Measurements from ENCODE around the gene MMP17.
"Not testable (repeated sequence)": the region's sequence is repeated elsewhere in the genome, so short reads cannot be mapped to it uniquely, and the experiment has no call there.

MMP17 gene

DNA sequence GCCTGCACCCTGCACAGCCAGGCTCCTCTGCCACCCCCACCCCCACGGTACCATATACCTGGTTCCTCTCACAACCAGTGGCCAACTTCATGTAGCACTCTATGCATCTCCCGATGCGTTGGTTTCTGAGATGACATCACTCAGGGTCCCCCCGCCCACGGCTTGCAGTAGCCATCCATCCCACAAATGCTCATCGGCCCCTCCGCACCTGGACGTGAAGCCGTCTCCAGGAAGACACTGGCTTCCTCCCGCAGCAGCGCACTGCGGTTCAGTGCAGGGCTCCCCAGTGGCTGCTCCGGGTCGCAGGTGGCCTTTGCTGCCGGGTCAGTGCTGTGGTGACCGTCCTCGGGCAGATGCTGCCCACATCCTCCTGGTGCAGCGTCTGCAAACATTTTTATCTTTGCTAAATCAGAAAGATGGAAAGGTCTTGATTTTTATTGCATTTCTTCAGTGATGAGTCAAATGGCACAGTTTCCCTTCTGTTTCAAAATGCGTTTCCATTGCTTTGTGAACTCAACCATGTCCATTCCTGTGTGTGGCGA lies 27.5 kb upstream of the MMP17 start:
- no peak for DNase-seq

DNA sequence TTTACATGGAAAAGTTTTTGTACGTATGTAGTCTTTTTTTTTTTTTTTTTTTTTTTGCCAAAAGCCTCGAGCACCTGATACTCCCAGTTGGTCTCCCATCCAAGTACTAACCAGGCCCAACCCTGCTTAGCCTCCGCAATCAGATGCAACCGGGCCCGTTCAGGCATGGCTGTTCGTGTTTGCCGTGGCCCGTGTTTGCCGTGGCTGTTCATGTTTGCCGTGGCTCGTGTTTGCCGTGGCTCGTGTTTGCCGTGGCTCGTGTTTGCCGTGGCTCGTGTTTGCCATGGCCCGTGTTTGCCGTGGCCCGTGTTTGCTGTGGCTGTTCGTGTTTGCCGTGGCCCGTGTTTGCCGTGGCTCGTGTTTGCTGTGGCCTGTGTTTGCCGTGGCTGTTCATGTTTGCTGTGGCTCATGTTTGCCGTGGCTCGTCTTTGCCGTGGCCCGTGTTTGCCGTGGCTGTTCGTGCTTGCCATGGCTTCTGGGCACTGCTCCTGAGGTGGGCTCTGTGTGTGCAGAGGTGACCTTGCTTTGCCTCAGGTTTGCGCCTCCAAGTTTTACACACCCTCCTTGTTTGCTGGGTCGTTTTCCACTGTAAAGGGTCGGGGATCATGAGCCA lies 26.8 kb upstream of the MMP17 start:
- no peak for DNase-seq

DNA sequence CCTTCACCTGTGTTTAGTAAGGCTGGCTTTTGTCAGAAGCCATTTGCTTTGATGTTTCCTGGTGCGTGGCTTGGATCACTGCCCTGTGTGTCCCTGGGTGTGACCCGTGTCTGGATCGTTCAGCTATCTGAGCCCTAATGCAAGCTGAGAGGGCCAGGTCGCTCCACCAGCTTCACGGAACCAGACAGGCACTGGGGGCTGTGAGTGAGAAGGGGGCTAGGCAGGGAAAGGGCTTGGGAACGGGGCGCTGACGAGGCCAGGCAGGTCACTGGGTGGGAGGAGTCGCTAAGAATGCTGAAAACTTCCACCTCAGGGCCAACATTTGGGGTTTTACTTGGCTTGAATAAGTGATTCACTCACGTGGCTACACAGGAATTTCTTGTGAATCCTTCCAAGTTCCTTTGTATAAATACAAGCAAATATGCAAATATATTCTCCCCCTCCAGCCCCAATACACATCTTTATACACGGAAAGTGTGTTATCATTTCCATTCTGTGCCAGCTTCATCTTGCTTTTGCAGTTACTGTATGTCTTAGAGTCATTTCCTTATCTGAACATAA lies 24.2 kb upstream of the MMP17 start:
- DNase-seq = no peak

DNA sequence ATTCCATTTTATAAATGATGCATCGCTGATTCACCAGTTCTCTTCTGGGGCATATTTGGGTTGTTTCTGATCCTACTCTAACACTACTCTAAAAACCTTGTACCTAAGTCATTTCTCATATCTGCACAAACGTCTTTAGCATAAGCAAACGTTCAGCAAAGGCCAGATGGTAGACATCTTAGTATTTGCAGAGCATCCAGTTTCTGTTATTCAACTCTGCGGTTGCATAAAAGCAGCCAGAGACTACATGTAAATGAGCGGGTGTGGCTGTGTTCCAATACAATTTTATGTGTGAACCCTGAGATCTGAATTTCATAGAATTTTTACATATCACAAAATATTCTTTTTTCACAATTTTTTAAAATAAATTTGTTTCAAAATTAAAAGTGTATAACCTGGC lies 22.8 kb upstream of the MMP17 start:
- no peak for DNase-seq

DNA sequence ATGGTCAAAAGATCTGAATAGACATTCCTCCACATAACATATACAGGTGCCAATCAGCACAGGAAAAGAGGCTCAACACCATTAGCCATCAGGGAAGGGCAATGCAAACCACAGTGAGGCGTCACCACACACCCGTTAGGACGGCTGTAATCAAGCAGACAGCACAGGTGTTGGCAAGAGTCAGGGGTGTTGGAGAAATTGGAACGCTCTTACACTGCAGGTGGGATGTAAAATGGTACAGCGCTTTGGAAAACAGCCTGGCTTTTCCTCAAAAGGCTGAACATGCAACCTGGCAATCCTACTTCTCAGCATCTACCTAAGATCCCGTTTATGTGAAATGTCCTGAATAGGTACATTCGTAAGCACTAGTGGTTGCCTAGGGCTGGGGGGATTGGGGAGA lies 21.5 kb upstream of the MMP17 start:
- DNase-seq = no peak

DNA sequence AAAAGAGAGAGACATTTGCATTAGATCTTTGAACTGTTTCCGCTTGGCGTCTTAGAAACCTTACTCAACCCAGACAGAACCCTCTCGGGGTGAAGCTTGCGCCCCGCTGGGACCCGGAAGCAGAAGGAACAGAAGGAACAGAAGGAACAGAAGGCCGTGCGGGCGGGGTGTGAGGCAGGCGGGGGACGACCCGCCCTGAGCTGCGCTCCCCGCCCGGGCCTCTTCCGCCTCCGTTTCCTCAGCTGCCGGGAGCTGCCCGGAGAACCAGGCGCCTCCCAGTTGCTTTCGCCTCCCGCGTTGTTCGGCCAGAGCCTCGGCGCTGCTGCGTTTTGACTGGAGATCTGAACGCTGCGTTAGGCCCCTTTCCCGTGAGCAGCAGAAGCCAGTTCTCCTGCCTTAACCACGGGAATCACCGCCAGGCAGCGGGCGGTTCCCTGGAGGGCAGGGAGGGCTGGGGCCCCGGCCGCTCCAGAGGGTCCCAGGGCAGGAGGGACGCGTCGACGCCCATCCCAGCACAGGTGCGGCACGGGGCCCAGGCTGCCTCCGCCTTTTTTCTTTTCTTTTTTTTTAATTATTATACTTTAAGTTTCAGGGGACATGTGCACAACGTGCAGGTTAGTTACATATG lies 19.3 kb upstream of the MMP17 start:
- no peak for DNase-seq

DNA sequence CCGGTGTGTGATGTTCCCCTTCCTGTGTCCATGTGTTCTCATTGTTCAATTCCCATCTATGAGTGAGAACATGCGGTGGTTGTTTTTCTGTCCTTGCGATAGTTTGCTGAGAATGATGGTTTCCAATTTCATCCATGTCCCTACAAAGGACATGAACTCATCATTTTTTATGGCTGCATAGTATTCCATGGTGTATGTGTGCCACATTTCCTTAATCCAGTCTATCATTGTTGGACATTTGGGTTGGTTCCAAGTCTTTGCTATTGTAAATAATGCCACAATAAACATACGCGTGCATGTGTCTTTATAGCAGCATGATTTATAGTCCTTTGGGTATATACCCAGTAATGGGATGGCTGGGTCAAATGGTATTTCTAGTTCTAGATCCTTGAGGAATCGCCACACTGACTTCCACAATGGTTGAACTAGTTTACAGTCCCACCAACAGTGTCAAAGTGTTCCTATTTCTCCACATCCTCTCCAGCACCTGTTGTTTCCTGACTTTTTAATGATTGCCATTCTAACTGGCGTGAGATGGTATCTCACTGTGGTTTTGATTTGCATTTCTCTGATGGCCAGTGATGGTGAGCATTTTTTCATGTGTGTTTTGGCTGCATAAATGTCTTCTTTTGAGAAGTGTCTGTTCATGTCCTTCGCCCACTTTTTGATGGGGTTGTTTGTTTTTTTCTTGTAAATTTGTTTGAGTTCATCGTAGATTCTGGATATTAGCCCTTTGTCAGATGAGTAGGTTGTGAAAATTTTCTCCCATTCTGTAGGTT lies 18.5 kb upstream of the MMP17 start:
- not testable (repeated sequence) for DNase-seq

DNA sequence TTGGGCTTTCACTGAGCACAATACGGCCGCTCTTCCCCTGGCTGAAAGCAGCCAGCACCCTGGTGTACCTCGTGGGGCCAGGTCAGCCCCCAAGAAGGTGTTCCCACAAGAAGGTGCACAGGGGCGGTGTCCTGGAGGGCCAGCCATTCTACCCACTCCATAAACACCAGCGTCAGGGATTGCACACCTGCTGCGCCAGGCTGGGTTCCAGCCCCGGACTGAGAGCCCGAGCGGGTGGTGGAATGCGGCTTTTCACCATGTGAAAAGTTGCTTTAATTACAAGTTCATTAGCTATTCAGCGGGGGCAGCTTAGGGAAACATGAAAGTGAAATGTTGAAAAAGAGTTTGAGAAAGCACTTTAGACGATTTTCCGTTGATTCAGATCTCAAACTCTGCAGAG lies 17.5 kb upstream of the MMP17 start:
- DNase-seq = no peak

DNA sequence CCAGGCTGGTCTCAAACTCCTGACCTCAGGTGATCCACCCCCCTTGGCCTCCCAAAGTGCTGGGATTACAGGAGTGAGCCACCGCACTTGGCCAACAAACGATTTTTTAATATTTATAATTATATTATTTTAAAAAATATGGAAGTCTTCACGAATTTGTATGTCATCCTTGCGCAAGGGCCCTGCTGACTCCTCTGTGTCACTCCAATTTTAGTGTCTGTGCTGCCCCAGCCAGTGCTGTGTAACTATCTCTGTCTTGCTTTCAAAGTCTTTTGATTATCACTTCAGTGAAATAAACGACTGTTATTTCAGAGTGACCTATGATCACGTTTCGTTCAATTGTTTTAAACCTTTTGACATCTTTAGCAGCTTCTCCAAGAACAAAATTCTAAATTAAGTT lies 13.1 kb upstream of the MMP17 start:
- no peak for DNase-seq

DNA sequence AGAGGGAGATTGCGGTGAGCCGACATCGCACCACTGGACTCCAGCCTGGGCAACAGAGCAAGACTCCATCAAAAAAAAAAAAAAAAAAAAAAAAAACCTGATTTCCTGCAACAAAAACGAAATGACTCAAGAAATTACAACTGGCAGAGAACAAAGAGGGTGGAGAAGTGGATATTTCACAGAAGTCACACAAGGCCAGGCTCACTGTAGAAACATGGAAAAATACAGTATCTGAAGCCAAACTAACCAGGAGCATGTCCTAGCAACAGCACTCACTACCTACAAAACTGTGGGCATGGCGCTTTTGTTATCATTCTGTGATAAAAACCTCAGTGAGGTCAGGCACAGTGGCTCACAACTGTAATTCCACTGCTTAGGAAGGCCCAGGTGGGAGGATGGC lies 11.7 kb upstream of the MMP17 start:
- no peak for DNase-seq

DNA sequence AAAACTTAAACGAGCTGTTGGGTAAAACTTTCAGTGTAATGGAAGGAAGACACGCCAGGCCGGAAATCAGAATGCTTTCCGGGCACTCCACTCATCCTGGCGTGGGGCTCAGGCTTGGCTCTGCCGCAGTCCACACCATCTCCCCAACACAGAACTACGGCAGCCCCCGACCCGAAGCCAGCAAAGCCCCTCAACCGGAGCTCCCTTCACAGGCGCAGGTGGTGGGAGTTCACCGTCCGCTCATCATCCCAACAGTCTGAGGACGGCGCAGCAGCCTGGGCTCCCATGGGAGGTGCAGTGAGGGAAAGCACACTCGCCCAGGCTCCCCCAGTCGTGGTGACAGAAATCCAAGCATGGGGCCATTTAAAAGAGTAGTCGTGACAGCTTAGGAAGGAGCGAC lies 11.0 kb upstream of the MMP17 start:
- DNase-seq = no peak

DNA sequence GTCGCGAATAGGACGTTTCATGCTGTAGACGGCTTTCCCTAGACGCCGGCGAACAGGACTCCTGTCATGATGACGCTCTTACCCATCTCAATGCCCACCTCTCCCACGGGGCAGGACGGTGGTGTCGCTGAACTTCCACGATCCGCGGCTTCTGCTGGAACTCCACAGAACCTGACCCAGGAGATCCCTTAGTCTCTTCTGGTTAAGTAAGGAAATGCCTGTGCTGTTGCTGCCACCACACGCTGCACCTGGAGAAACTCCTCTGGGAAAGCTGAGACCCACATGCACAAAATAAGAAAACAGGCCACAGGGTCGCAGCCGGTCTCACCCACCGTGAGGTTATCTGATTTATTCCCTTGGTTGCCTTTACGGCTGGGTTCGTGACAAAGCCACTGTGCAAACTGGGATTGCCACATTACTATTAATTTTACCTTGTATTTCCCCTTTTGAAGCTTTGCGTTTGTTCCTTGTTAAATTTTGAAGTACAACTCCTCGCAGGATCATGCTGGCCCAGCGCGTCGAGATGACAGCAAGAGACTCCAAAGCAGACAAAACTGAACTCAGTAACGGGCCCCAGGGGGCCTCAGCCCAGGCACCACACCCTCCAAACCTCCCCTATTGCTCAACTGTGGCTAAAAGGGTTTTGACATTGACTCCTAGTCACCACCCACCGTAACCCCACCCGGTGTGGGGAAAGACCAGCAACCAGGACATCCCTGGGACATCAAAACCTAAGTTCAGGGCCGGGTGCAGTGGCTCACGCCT lies 9.2 kb upstream of the MMP17 start:
- DNase-seq = no peak

DNA sequence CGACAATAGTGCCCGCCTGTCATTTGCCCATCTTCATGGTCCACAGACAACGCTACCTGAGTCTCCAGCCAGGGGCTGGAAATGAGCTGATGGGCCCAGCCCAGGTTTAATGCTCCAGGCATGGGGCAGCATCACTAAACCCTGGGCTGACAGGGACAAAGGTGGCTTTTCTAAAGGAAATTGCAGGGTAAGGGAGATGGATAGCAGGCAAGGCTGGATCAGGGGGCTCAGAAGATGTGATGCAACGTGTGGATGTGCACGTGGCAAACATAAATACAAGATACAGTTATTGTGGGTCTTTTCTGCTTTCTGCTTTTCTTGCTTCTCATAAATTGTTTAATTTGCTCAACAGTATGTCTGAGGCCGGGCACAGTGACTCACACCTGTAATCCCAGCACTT lies 3.7 kb upstream of the MMP17 start:
- DNase-seq = no peak

DNA sequence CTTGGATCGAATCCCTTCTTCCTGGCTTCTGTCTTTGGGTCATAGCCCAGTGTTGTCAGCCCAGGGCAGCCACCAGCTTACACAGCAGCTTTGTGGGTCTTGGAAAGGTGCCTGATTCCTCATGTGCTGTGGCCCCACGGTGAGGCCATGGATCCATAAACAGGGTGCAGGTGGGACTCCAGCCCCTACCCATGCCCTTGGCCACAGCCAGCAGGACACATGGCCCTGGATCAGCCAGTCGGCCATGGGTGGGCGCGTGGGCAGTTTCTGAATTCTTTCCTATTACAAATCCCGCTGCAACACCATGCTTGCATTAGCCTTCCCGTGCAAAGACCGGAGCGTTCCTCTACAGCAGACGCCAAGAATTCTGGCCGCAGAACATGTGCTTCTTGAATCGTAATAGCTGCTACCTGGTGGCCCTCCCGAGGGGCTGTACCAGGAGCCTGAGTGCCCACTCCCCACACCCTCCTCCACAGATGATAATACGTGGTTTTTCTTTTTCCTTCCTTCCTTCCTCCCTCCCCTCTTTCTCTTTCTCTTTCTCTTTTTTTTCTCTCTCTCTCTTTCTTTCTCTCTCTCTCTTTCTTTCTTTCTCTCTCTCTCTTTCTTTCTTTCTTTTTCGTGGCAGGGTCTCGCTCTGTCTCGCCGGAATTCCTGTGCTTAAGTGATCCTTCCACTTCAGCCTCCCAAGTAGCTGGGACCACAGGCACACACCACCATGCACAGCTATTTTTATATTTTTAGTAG lies 2.9 kb upstream of the MMP17 start:
- DNase-seq = no peak

DNA sequence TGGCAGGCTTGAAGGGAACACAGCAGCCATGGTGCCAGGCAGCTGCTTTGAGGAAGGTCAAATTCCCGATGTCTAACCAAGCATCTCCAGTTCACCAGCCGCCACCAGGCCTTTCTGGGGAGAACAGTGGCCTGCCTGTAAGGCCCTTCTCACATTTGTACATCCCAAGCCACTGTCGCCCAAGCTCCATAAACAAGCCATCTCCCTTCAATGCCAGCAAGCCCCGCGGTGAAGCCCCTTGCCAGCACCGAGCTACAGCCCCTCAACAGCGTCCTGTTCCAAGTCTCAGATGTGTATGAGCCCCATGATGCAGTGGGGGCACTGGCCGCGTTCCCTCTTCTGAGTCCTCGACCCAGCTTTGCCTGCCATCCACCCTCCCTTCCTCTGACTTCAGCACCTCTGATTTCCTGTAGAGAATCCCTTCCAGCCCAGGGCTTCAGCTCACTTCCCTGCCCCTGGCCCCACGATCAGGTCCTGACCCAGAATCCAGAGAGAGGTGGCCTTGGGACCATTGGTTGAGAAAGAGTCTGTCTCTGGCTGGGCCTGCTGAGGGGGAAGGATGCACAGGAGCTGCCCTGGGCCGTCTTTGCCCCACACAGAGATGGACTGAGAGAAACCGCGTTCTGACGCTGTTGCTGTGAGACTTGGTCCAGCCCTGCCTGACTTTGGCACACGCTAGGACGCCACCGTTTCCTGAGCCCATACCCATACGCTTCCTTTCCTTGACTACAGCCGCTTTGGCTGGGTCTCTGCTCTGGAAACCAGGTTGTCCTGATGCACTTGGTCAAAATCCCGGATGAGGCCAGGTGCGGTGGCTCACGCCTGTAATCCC lies 1.9 kb upstream of the MMP17 start:
- no peak for DNase-seq

DNA sequence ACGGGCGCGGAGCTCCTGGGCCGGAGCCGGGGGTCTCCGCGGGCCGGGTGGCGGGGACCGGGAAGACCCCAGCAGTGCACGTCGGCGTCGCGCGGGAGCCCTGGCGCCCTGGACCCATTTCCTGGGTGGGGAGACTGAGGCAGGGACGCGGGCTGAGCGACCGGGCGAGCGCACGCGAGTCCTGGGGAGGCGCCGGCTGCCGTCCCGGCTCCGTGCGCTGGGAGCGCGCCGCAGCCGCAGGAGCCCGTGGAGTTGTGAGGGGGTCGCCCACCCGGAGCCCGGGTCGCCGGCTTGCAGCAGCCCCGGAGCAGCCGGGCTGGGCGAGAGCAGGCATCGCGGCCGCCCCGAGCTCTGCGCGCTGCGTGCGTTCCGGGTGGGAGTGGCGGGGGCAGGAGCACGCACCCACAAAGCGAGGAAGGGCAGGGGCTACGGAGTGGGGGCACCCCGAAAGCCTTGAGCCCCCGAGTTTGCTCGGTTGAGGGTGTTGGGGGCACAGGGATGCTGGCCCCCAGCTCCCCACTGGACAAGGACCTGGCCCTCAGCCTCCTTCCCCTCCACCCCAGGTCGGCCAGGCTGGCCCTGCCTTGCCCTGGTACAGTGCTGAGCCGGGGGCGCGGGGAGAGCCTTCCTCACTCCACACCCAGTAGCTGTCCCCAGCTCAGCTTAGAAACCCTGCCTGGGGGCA lies 620 bp downstream of the MMP17 start:
- DNase-seq = no peak

DNA sequence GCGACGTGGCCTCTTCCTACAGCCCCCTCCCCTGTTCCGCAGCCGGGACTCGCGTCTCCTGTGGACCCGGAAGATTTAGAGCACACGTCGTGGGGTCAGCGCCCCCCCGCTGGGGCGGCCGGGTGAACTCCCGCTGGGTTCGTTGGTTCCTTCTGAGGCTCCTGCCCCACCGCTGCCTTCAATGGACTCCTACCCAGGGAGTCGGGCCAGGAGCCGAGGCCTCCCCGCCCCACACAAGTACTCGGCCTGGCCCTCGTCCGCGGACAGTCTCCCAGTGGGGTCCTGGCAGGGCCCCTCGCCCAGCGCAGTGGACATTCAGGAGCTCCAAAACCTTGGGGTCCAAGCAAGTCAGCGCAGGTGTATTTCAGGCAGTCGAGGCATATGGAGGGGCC lies 1.2 kb downstream of the MMP17 start:
- no peak for DNase-seq

DNA sequence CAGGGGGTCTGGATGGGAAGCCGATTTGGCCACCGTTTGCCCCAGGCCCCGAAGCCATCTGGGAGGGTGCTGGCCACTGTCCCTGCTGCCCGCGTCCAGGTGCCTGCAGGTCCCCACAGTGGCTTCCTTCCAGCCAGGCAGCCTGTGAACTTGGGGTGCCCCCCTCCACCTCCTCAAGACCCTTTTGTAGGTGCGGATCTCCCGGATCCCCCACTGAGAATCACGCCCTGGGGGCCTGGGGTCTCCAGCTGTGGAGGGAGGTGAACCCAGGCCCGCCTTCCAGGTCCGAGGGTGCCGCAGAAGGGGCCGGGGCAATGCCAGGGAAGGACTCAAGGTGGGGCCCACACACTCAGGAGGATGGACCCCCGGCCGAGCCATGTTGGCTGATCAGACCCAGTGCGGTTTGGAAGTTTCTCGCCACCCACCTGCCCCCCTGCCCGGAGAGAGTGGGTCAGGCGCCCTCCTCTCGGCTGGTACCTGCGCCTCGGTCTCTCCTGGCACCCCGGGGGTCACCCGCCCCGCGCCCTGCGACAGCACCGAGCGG lies 1.7 kb downstream of the MMP17 start:
- DNase-seq = no peak

DNA sequence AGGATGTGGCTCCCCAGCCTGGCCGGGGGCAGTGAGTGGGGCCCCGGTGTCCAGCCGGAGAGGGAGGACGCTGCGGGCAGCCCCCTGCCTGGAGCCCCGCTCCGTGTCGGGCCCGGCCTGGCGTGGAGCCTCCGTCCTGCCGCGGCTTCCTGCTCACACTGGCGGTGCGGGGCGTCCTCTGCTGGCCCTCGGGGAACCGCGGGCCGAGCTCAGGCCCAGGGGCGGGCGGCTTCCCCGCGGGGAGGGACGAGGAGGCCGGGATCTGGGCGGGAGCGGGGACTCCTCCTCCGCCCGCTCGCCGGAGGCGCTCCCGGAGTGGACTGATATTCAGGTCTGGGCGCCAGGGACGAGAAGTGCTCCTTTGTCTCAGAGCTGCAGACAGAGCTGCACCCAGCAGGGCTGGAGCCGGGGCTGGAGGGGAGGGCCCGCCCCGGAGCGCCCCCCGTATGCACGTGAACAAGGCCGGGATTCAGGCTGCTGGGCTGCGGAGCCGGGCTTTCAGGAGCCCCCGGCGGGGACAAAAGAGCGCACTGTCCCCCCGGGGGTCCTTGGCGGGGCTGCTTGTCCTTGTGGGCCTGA lies 2.2 kb downstream of the MMP17 start:
- no peak for DNase-seq

All from NCI-H446 (cell line).